OCI-LY7 (cell line): ENCODE results near the gene CD36. TPM values are rescaled to one million over a fixed set of nuclear protein-coding genes. Genes with fewer than 3 reads are reported as not detected.

ENCODE experiments used
- BruUV-seq: library from RNA; stranded (reverse); fragments of 400-500 nt; replicated peaks from 2 replicates; lab custom pipeline; 2021; lab: Mats Ljungman, UMichigan
- CTCF ChIA-PET: fragments of 300-600 bp; sonication (Branson Sonifier 250); formaldehyde crosslinking; loops from one replicate; lab custom pipeline; 2022; ENCODE audit warnings: antibody characterized with exemption; ENCODE audit not compliant: unreplicated experiment; lab: Charles Lee
- POLR2A ChIA-PET: fragments of 300-600 bp; sonication (Branson Sonifier 250); formaldehyde crosslinking; loops from one replicate; lab custom pipeline; 2022; ENCODE audit warnings: antibody characterized with exemption; lab: Charles Lee
- DNase-seq: peaks from one replicate; pipeline ENCODE4 v3.0.0-alpha.2; 2015; ENCODE audit warnings: low spot score
- H2AFZ ChIP-seq: fragments of 200-600 bp; sonication (generic), shearing (Covaris generic); 2 replicates; pipeline ENCODE4 v1.6.1; 2014; ENCODE audit warnings: mild to moderate bottlenecking, antibody characterized with exemption, low read length, moderate library complexity
- H3K27ac ChIP-seq: fragments of 200-600 bp; sonication (generic); 2 replicates; pipeline ENCODE4 v1.5.1; 2014; ENCODE audit warnings: mixed run types, low read depth, mild to moderate bottlenecking, moderate library complexity, low read length, inconsistent platforms; ENCODE audit not compliant: poor library complexity, severe bottlenecking
- H3K36me3 ChIP-seq: fragments of 200-600 bp; sonication (generic); 2 replicates; pipeline ENCODE4 v1.6.1; 2014; ENCODE audit warnings: mild to moderate bottlenecking, antibody characterized with exemption, low read length, moderate library complexity, mixed read lengths; ENCODE audit not compliant: insufficient read depth
- H3K4me1 ChIP-seq: fragments of 200-600 bp; sonication (generic); 2 replicates; pipeline ENCODE4 v1.5.1; 2014; ENCODE audit warnings: mild to moderate bottlenecking, low read length; ENCODE audit not compliant: insufficient read depth, poor library complexity, severe bottlenecking
- H3K4me2 ChIP-seq: fragments of 200-600 bp; sonication (generic); 2 replicates; pipeline ENCODE4 v1.6.1; 2014; ENCODE audit warnings: mild to moderate bottlenecking, low read length
- H3K4me3 ChIP-seq: fragments of 200-600 bp; sonication (generic); 2 replicates; pipeline ENCODE4 v1.5.1; 2014; ENCODE audit warnings: mild to moderate bottlenecking, low read depth, low read length; ENCODE audit not compliant: poor library complexity, severe bottlenecking
- H3K79me2 ChIP-seq: fragments of 200-600 bp; sonication (generic); 2 replicates; pipeline ENCODE4 v1.6.1; 2016; ENCODE audit warnings: low read depth, mild to moderate bottlenecking, low read length, moderate library complexity, mixed read lengths; ENCODE audit not compliant: insufficient read depth
- H3K9me2 ChIP-seq: fragments of 200-600 bp; sonication (generic); 2 replicates; pipeline ENCODE4 v1.6.1; 2016; ENCODE audit warnings: mild to moderate bottlenecking, low read length, mixed read lengths; ENCODE audit not compliant: insufficient read depth
- H3K9me3 ChIP-seq: fragments of 200-600 bp; sonication (generic); 2 replicates; pipeline ENCODE4 v1.6.1; 2014; ENCODE audit warnings: mild to moderate bottlenecking, mixed run types, low read length, mixed read lengths
- H4K20me1 ChIP-seq: fragments of 200-600 bp; sonication (generic); 2 replicates; pipeline ENCODE4 v1.6.1; 2014; ENCODE audit warnings: mild to moderate bottlenecking, antibody characterized with exemption, low read length, moderate library complexity, mixed read lengths; ENCODE audit not compliant: insufficient read depth
- CTCF ChIP-seq: fragments of 200-600 bp; sonication (generic); conservative IDR thresholded peaks from 2 replicates; pipeline ENCODE4 v1.5.1; 2014; ENCODE audit warnings: mild to moderate bottlenecking, antibody characterized with exemption, low read length, moderate library complexity, mixed read lengths
- EZH2phosphoT487 ChIP-seq: fragments of 200-600 bp; sonication (generic); IDR thresholded peaks from 2 replicates; pipeline ENCODE4 v1.6.1; 2018; ENCODE audit warnings: low read depth, borderline replicate concordance, mild to moderate bottlenecking, mixed run types, antibody characterized with exemption, low read length, moderate library complexity, mixed read lengths
- intact Hi-C: fragments of 100-400 bp; cut with micrococcal nuclease; formaldehyde crosslinking; loops from one replicate; pipeline ENCODE4 v1.10.0; 2022; ENCODE audit not compliant: unreplicated experiment
- total RNA-seq, 2 experiments: library from RNA; depleted of rRNA in 1 of 2; stranded (reverse); fragments of >200 nt in 1 of 2; shearing (Covaris generic) in 1 of 2; gene quantifications; 2 replicates each; pipeline ENCODE4 v1.2.3, GENCODE V29; 2014 to 2022

The CD36 gene
- total RNA-seq, 2 experiments from 2014 or later, result not detected

GRCh38 chr7:80671744-80672143 lies 33.3 kb downstream of the CD36 start:
- no TSS peak for BruUV-seq
- Histone ChIP-seq H3K4me1 (no peaks in the 10 kb centered on the region), H2AFZ (no peak overlapping the region), H3K27ac (no peak overlapping the region), H3K4me3 (no peak overlapping the region), H4K20me1 (no peaks in the 10 kb centered on the region), H3K36me3 (no peaks in the 10 kb centered on the region), H3K9me3 (no peaks in the 10 kb centered on the region), H3K9me2 (no peaks in the 10 kb centered on the region), H3K79me2 (no peaks in the 10 kb centered on the region), H3K4me2 (no peak overlapping the region)
- TF ChIP-seq CTCF (no peak), EZH2phosphoT487 (no peak)
- POLR2A ChIA-PET, result interaction anchor here (0.7 kb wide), 1 partner anchor 1802 kb away, joined by 3 read pairs; no protein-coding TSS in a partner anchor
- no peak for DNase-seq
- CTCF ChIA-PET, result no interaction called here
- intact Hi-C loops, result no loop called here

DNA sequence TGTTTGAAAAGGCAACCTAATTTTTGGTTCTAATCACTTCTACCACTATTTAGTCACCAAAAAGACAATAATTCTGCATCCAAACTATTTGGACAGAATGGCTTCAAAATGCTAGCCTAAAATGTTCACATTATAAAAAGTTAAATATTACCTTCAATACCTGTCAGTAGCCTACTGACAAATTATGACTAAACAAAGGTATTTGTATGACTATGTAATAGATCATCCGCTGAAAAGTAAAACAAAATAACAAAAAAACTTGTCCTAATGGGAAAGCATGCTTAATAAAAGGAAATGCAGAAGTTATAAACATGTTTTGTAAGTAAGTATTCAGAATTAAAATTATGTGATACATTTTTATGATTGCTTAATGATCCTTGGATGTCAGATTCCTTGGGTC lies 36.6 kb downstream of the CD36 start:
- no peaks in the 10 kb centered on the region for H3K36me3 ChIP-seq
- no peak for TF ChIP-seq CTCF
- no peak for TF ChIP-seq EZH2phosphoT487
- intact Hi-C loops, result no loop called here

DNA sequence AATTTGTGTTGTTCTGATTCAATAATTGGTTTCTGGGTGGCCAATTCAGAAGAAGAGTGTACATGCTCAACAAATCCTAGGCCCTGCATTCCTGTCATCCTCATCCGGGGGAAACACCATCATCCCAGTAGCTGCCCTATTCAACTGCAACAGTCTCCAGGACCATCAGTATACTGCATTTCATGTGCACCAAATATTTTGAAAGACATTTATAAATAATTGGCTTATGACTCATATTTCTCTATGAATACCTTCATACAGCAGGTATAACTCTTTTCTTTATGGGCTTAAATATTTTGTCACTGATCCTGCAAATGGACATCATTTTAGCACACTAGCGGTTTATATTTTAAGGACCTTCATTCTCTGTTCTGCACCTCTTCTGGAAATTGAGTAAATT lies 38.0 kb downstream of the CD36 start:
- no TSS peak for BruUV-seq
- Histone ChIP-seq H3K9me2 (no peaks in the 10 kb centered on the region), H3K4me2 (no peak overlapping the region), H3K4me1 (no peaks in the 10 kb centered on the region), H3K79me2 (no peaks in the 10 kb centered on the region), H3K27ac (no peak overlapping the region), H3K9me3 (no peaks in the 10 kb centered on the region), H2AFZ (no peak overlapping the region), H3K36me3 (no peaks in the 10 kb centered on the region), H4K20me1 (no peaks in the 10 kb centered on the region), H3K4me3 (no peak overlapping the region)
- TF ChIP-seq EZH2phosphoT487, result no peak
- no peak for TF ChIP-seq CTCF
- POLR2A ChIA-PET, result no interaction called here
- DNase-seq, result no peak
- intact Hi-C loops, result no loop called here
- CTCF ChIA-PET, result no interaction called here

More for the DNA sequence above, 36.6 kb downstream of the CD36 start:
- H3K9me2 ChIP-seq, result no peaks in the 10 kb centered on the region
- H2AFZ ChIP-seq, result no peak overlapping the region
- DNase-seq, result no peak
- no peak overlapping the region for H3K4me3 ChIP-seq
- ChIA-PET CTCF (no interaction called here), POLR2A (interaction anchor here (0.7 kb wide), 1 partner anchor 13 kb away, joined by 4 read pairs; no protein-coding TSS in a partner anchor)
- no peaks in the 10 kb centered on the region for H3K9me3 ChIP-seq
- no peaks in the 10 kb centered on the region for H4K20me1 ChIP-seq
- no TSS peak for BruUV-seq
- H3K4me1 ChIP-seq, result no peaks in the 10 kb centered on the region
- H3K4me2 ChIP-seq, result no peak overlapping the region
- no peak overlapping the region for H3K27ac ChIP-seq
- no peaks in the 10 kb centered on the region for H3K79me2 ChIP-seq
